Fibroblast of skin of right quadriceps (primary cell): ENCODE results near the gene ZKSCAN5.
A peak's percentile ranks its signal among the peaks of the same experiment; 100 is the strongest.

Experiments
- DNase-seq: peaks from one replicate; pipeline ENCODE4 v3.0.0-alpha.2; 2013

Gene ZKSCAN5

GRCh38 chr7:99504603-99505323 lies at the start of gene ZKSCAN5:
Gene ZKSCAN5, plus strand, starts transcription at chr7:99504662. Its CDS starts 1,383 bp downstream, at chr7:99506045.
- peak; percentile 97 for DNase-seq

- no peak for DNase-seq
These were observed 48.6 kb upstream of the ZKSCAN5 start for GRCh38 chr7:99455874-99456273.

GRCh38 chr7:99456288-99456687 lies 48.2 kb upstream of the ZKSCAN5 start:
- DNase-seq: no peak

- DNase-seq: no peak
These were observed 47.3 kb upstream of the ZKSCAN5 start for GRCh38 chr7:99457050-99457649.

GRCh38 chr7:99457650-99458493 lies 46.6 kb upstream of the ZKSCAN5 start:
- DNase-seq: no peak

- DNase-seq: no peak
These were observed 45.4 kb upstream of the ZKSCAN5 start for GRCh38 chr7:99459087-99459486.

GRCh38 chr7:99460651-99461050 lies 43.8 kb upstream of the ZKSCAN5 start:
- DNase-seq: no peak

GRCh38 chr7:99461221-99461620 lies 43.2 kb upstream of the ZKSCAN5 start:
- DNase-seq: no peak

- DNase-seq: no peak
These were observed 39.1 kb upstream of the ZKSCAN5 start for GRCh38 chr7:99465421-99465768.

GRCh38 chr7:99468336-99468918 lies 36.0 kb upstream of the ZKSCAN5 start:
- no peak for DNase-seq

GRCh38 chr7:99469381-99470065 lies 34.9 kb upstream of the ZKSCAN5 start:
- DNase-seq: no peak

- DNase-seq: peak; percentile 96
These were observed 31.7 kb upstream of the ZKSCAN5 start, which contains the start of gene ZNF789 for GRCh38 chr7:99472561-99473314. Gene ZNF789, plus strand, starts transcription at chr7:99472890. Its CDS starts 3,567 bp downstream, at chr7:99476457.

GRCh38 chr7:99473315-99473596 lies 31.2 kb upstream of the ZKSCAN5 start:
- peak; percentile 61 for DNase-seq

GRCh38 chr7:99476107-99476506 lies 28.4 kb upstream of the ZKSCAN5 start:
- DNase-seq: no peak

GRCh38 chr7:99478464-99479440 lies 25.7 kb upstream of the ZKSCAN5 start:
- DNase-seq: no peak

- DNase-seq: no peak
These were observed 19.4 kb upstream of the ZKSCAN5 start for GRCh38 chr7:99485094-99485493.

- DNase-seq: no peak
These were observed 15.2 kb upstream of the ZKSCAN5 start for GRCh38 chr7:99489235-99489634.

- no peak for DNase-seq
These were observed 13.6 kb upstream of the ZKSCAN5 start for GRCh38 chr7:99490878-99491277.

- no peak for DNase-seq
These were observed 10.6 kb upstream of the ZKSCAN5 start for GRCh38 chr7:99493823-99494222.

- no peak for DNase-seq
These were observed 6.5 kb upstream of the ZKSCAN5 start for GRCh38 chr7:99497766-99498545.
